ENCODE results near the gene CXCL5. TPM values are rescaled to one million over a fixed set of nuclear protein-coding genes. Genes with fewer than 3 reads are reported as not detected.
"Not testable (repeated sequence)": the region's sequence is repeated elsewhere in the genome, so short reads cannot be mapped to it uniquely, and the experiment has no call there.

CXCL5 gene
- total RNA-seq, 2 experiments from 2014 or later: not detected

GRCh38 chr4:74006009-74006476 lies 7.6 kb upstream of the CXCL5 start:
- peaks cover 1% of the 10 kb centered on the region for H3K27me3 Mint-ChIP-seq
- DNase-seq: no peak
- no peaks in the 10 kb centered on the region for H3K9me3 Mint-ChIP-seq
- CTCF ChIA-PET: no interaction called here
- H3K4me1 Mint-ChIP-seq: no peaks in the 10 kb centered on the region
- H3K4me3 Mint-ChIP-seq: no peak overlapping the region
- POLR2A ChIA-PET: no interaction called here
- no peak overlapping the region for H3K27ac Mint-ChIP-seq
- H3K36me3 Mint-ChIP-seq (ENCODE audit: low read depth): no peaks in the 10 kb centered on the region

GRCh38 chr4:74005528-74005927 lies 7.1 kb upstream of the CXCL5 start:
- Mint-ChIP-seq H3K4me3 (no peak overlapping the region), H3K36me3 (ENCODE audit: low read depth) (no peaks in the 10 kb centered on the region), H3K27ac (no peak overlapping the region), H3K27me3 (peaks cover 5% of the 10 kb centered on the region), H3K9me3 (no peaks in the 10 kb centered on the region), H3K4me1 (no peaks in the 10 kb centered on the region)
- no peak for DNase-seq
- CTCF ChIA-PET: no interaction called here
- POLR2A ChIA-PET: no interaction called here

- ChIA-PET CTCF (no interaction called here), POLR2A (no interaction called here)
- no peaks in the 10 kb centered on the region for H3K9me3 Mint-ChIP-seq
- H3K36me3 Mint-ChIP-seq (ENCODE audit: low read depth): no peaks in the 10 kb centered on the region
- no peaks in the 10 kb centered on the region for H3K4me1 Mint-ChIP-seq
- peaks cover 7% of the 10 kb centered on the region for H3K27me3 Mint-ChIP-seq
- H3K27ac Mint-ChIP-seq: no peak overlapping the region
- no peak overlapping the region for H3K4me3 Mint-ChIP-seq
- DNase-seq: no peak
Observed at GRCh38 chr4:74004668-74005067, 6.2 kb upstream of the CXCL5 start.

GRCh38 chr4:74000301-74000700 lies 1.8 kb upstream of the CXCL5 start:
- H3K36me3 Mint-ChIP-seq (ENCODE audit: low read depth): no peaks in the 10 kb centered on the region
- H3K27ac Mint-ChIP-seq: no peak overlapping the region
- no peaks in the 10 kb centered on the region for H3K9me3 Mint-ChIP-seq
- CTCF ChIA-PET: no interaction called here
- H3K4me1 Mint-ChIP-seq: no peaks in the 10 kb centered on the region
- no peak for DNase-seq
- H3K4me3 Mint-ChIP-seq: no peak overlapping the region
- POLR2A ChIA-PET: no interaction called here
- H3K27me3 Mint-ChIP-seq: peaks cover 26% of the 10 kb centered on the region

- ChIA-PET CTCF (no interaction called here), POLR2A (no interaction called here)
- DNase-seq: no peak
- H3K27me3 Mint-ChIP-seq: peaks cover 8% of the 10 kb centered on the region
- no peaks in the 10 kb centered on the region for H3K9me3 Mint-ChIP-seq
- H3K4me1 Mint-ChIP-seq: no peaks in the 10 kb centered on the region
- H3K27ac Mint-ChIP-seq: no peak overlapping the region
- H3K4me3 Mint-ChIP-seq: no peak overlapping the region
- H3K36me3 Mint-ChIP-seq (ENCODE audit: low read depth): no peaks in the 10 kb centered on the region
Observed at GRCh38 chr4:73992050-73992449, 6.4 kb downstream of the CXCL5 start.

GRCh38 chr4:73991742-73992000 lies 6.8 kb downstream of the CXCL5 start:
- Mint-ChIP-seq H3K27ac (no peak overlapping the region), H3K27me3 (peaks cover 8% of the 10 kb centered on the region), H3K36me3 (ENCODE audit: low read depth) (no peaks in the 10 kb centered on the region), H3K4me1 (no peaks in the 10 kb centered on the region), H3K4me3 (no peak overlapping the region), H3K9me3 (no peaks in the 10 kb centered on the region)
- ChIA-PET POLR2A (no interaction called here), CTCF (no interaction called here)
- no peak for DNase-seq

- no peaks in the 10 kb centered on the region for H3K9me3 Mint-ChIP-seq
- H3K4me1 Mint-ChIP-seq: no peaks in the 10 kb centered on the region
- no peak overlapping the region for H3K27ac Mint-ChIP-seq
- peaks cover 8% of the 10 kb centered on the region for H3K27me3 Mint-ChIP-seq
- ChIA-PET CTCF (no interaction called here), POLR2A (no interaction called here)
- no peaks in the 10 kb centered on the region for H3K36me3 Mint-ChIP-seq (ENCODE audit: low read depth)
- no peak for DNase-seq
- no peak overlapping the region for H3K4me3 Mint-ChIP-seq
Observed at GRCh38 chr4:73990988-73991741, 7.3 kb downstream of the CXCL5 start.

GRCh38 chr4:73989928-73990327 lies 8.5 kb downstream of the CXCL5 start:
- Mint-ChIP-seq H3K9me3 (no peaks in the 10 kb centered on the region), H3K27ac (no peak overlapping the region), H3K27me3 (peaks cover 2% of the 10 kb centered on the region), H3K4me1 (no peaks in the 10 kb centered on the region), H3K36me3 (ENCODE audit: low read depth) (no peaks in the 10 kb centered on the region), H3K4me3 (no peak overlapping the region)
- no peak for DNase-seq
- ChIA-PET CTCF (no interaction called here), POLR2A (no interaction called here)

- ChIA-PET POLR2A (no interaction called here), CTCF (no interaction called here)
- Mint-ChIP-seq H3K27me3 (no peaks in the 10 kb centered on the region), H3K36me3 (ENCODE audit: low read depth) (no peaks in the 10 kb centered on the region), H3K9me3 (no peaks in the 10 kb centered on the region), H3K4me3 (no peak overlapping the region), H3K27ac (no peak overlapping the region), H3K4me1 (no peaks in the 10 kb centered on the region)
- DNase-seq: no peak
Observed at GRCh38 chr4:73989031-73989430, 9.4 kb downstream of the CXCL5 start.

- Mint-ChIP-seq H3K9me3 (no peaks in the 10 kb centered on the region), H3K27ac (no peak within 1 kb of the TSS), H3K4me1 (no peaks in the 10 kb centered on the region), H3K4me3 (no peak within 1 kb of the TSS), H3K36me3 (ENCODE audit: low read depth) (no peaks in the 10 kb centered on the region), H3K27me3 (no peaks in the 10 kb centered on the region)
- no peak for DNase-seq
- CTCF ChIA-PET: no interaction called here
- POLR2A ChIA-PET: no interaction called here
Observed at GRCh38 chr4:73988061-73988460, 10.4 kb downstream of the CXCL5 start, which contains the start of gene PPBP. PPBP (minus strand) TSS chr4:73988190; CDS start chr4:73988103, 87 bp downstream.

- H3K27ac Mint-ChIP-seq: no peak overlapping the region
Observed at GRCh38 chr4:73985528-73985852, 13.0 kb downstream of the CXCL5 start.

GRCh38 chr4:73984736-73985527 lies 13.5 kb downstream of the CXCL5 start:
- H3K4me3 Mint-ChIP-seq: no peak overlapping the region
- no peaks in the 10 kb centered on the region for H3K27me3 Mint-ChIP-seq
- ChIA-PET CTCF (no interaction called here), POLR2A (no interaction called here)
- no peak for DNase-seq
- H3K4me1 Mint-ChIP-seq: no peaks in the 10 kb centered on the region
- no peaks in the 10 kb centered on the region for H3K36me3 Mint-ChIP-seq (ENCODE audit: low read depth)
- H3K9me3 Mint-ChIP-seq: no peaks in the 10 kb centered on the region
- H3K27ac Mint-ChIP-seq: no peak overlapping the region

More at GRCh38 chr4:73985528-73985852, 13.0 kb downstream of the CXCL5 start:
- Mint-ChIP-seq H3K9me3 (no peaks in the 10 kb centered on the region), H3K4me1 (no peaks in the 10 kb centered on the region), H3K36me3 (ENCODE audit: low read depth) (no peaks in the 10 kb centered on the region), H3K4me3 (no peak overlapping the region), H3K27me3 (no peaks in the 10 kb centered on the region)
- ChIA-PET POLR2A (no interaction called here), CTCF (no interaction called here)
- DNase-seq: no peak

- POLR2A ChIA-PET: interaction anchor here (0.7 kb wide), 1 partner anchor 34 kb away, joined by 3 read pairs; no protein-coding TSS in a partner anchor
- H3K4me1 Mint-ChIP-seq; CTCF ChIA-PET; H3K36me3 Mint-ChIP-seq (ENCODE audit: low read depth); H3K9me3 Mint-ChIP-seq; DNase-seq; H3K27ac Mint-ChIP-seq; H3K27me3 Mint-ChIP-seq; H3K4me3 Mint-ChIP-seq: not testable (repeated sequence)
Observed at GRCh38 chr4:73981175-73981574, 17.3 kb downstream of the CXCL5 start.

GRCh38 chr4:73979407-73979957 lies 19.0 kb downstream of the CXCL5 start:
- H3K4me3 Mint-ChIP-seq: no peak overlapping the region
- ChIA-PET POLR2A (no interaction called here), CTCF (no interaction called here)

More at GRCh38 chr4:73979407-73979957, 19.0 kb downstream of the CXCL5 start:
- Mint-ChIP-seq H3K27me3 (no peaks in the 10 kb centered on the region), H3K9me3 (peaks cover 4% of the 10 kb centered on the region), H3K27ac (no peak overlapping the region), H3K4me1 (no peaks in the 10 kb centered on the region), H3K36me3 (ENCODE audit: low read depth) (no peaks in the 10 kb centered on the region)
- no peak for DNase-seq
